Keratinocyte (primary cell): ENCODE measurements around the gene SKOR2. TPM values are rescaled to one million over a fixed set of nuclear protein-coding genes. Genes with fewer than 3 reads are reported as not detected.

ENCODE experiments used
- DNase-seq: peaks from one replicate; pipeline ENCODE4 v3.0.0-alpha.2; 2011; ENCODE audit warnings: low read depth, missing footprints, low spot score
- FAIRE-seq: peaks from 2 replicates; lab custom pipeline; 2011; peaks lifted over from hg19 to GRCh38; lab: Jason Lieb, UNC
- H2AFZ ChIP-seq: 2 replicates; pipeline ENCODE4 v1.6.0; 2012; ENCODE audit warnings: low read length, control low read depth, inconsistent platforms; ENCODE audit not compliant: control insufficient read depth
- H3K27ac ChIP-seq: 2 replicates; pipeline ENCODE4 v1.5.1; 2011; ENCODE audit warnings: low read length; ENCODE audit not compliant: control insufficient read depth, insufficient read depth
- H3K27me3 ChIP-seq: 3 replicates; pipeline ENCODE4 v1.6.0; 2011; ENCODE audit warnings: low read length; ENCODE audit not compliant: control insufficient read depth, insufficient read depth; ENCODE audit errors: extremely low read depth
- H3K36me3 ChIP-seq, 2 experiments: 2 replicates in 1 of 2; 3 replicates in 1 of 2; pipeline ENCODE4 v1.5.1; 2011; ENCODE audit warnings: low read length in 2 of 2, mild to moderate bottlenecking in 1 of 2; ENCODE audit not compliant: control insufficient read depth in 2 of 2, insufficient read depth in 2 of 2; ENCODE audit errors: extremely low read depth in 1 of 2
- H3K4me1 ChIP-seq: 3 replicates; pipeline ENCODE4 v1.5.1; 2011; ENCODE audit warnings: low read length; ENCODE audit not compliant: control insufficient read depth, insufficient read depth; ENCODE audit errors: extremely low read depth
- H3K4me2 ChIP-seq: 3 replicates; pipeline ENCODE4 v1.6.0; 2011; ENCODE audit warnings: low read depth, low read length; ENCODE audit not compliant: control insufficient read depth, insufficient read depth; ENCODE audit errors: extremely low read depth
- H3K4me3 ChIP-seq, 3 experiments: fragments of 200-600 bp in 1 of 3; sonication (generic) in 1 of 3; 2 replicates in 2 of 3; 3 replicates in 1 of 3; pipeline ENCODE4 v1.5.1; 2011 to 2016; ENCODE audit warnings: low read length in 3 of 3, mild to moderate bottlenecking in 3 of 3, control low read depth in 2 of 3, inconsistent platforms in 1 of 3, low read depth in 1 of 3, mixed read lengths in 1 of 3, mixed run types in 1 of 3, moderate library complexity in 1 of 3; ENCODE audit not compliant: control insufficient read depth in 2 of 3, insufficient read depth in 2 of 3; ENCODE audit errors: extremely low read depth in 1 of 3
- H3K79me2 ChIP-seq: 2 replicates; pipeline ENCODE4 v1.6.0; 2012; ENCODE audit warnings: low read length; ENCODE audit not compliant: control insufficient read depth, insufficient read depth
- H3K9ac ChIP-seq: 3 replicates; pipeline ENCODE4 v1.6.0; 2011; ENCODE audit warnings: low read length; ENCODE audit not compliant: control insufficient read depth, insufficient read depth; ENCODE audit errors: extremely low read depth
- H3K9me1 ChIP-seq: 3 replicates; pipeline ENCODE4 v1.6.0; 2011; ENCODE audit warnings: low read length; ENCODE audit not compliant: control insufficient read depth, insufficient read depth; ENCODE audit errors: extremely low read depth
- H3K9me3 ChIP-seq: 2 replicates; pipeline ENCODE4 v1.5.1; 2012; ENCODE audit warnings: low read depth, low read length; ENCODE audit not compliant: control insufficient read depth
- H4K20me1 ChIP-seq: 3 replicates; pipeline ENCODE4 v1.6.0; 2011; ENCODE audit warnings: low read length; ENCODE audit not compliant: control insufficient read depth, insufficient read depth; ENCODE audit errors: extremely low read depth
- EZH2 ChIP-seq: IDR thresholded peaks from one replicate; pipeline ENCODE4 v1.6.1; 2012; ENCODE audit warnings: inconsistent platforms, mild to moderate bottlenecking, low read length, moderate library complexity
- dilution Hi-C: fragments of 300-500 bp; cut with MboI; formaldehyde crosslinking; loops from one replicate; pipeline ENCODE4 v1.7.0; 2020; ENCODE audit warnings: low sequenced_read_pairs; ENCODE audit not compliant: extremely low pct_ligation_motif_present
- polyA plus RNA-seq, 5 experiments: library from polyadenylated mRNA; depleted of rRNA in 3 of 5; stranded (reverse) in 3 of 5; stranded (forward) in 1 of 5; unstranded in 1 of 5; fragments of >200 nt; gene quantifications; 1 replicate in 1 of 5; 2 replicates in 3 of 5; 3 replicates in 1 of 5; pipeline versions ENCODE4 v1.2.1 to v1.2.3, GENCODE V29; 2011 to 2012; ENCODE audit warnings: missing spikeins in 2 of 5, low read depth in 1 of 5, low replicate concordance in 1 of 5
- TF ChIP-seq, protein P1 (sequence below), 3 experiments: IDR thresholded peaks in 1 of 3; conservative IDR thresholded peaks in 1 of 3; optimal IDR thresholded peaks in 1 of 3; 2 replicates in 2 of 3; 3 replicates in 1 of 3; pipeline versions ENCODE3 to v1.5.1; 2011; ENCODE audit warnings: low read length in 3 of 3, mild to moderate bottlenecking in 3 of 3, moderate library complexity in 2 of 3, control low read depth in 1 of 3, inconsistent platforms in 1 of 3; ENCODE audit not compliant: insufficient read depth in 2 of 3; ENCODE audit errors: extremely low read depth in 1 of 3

Gene SKOR2
- polyA plus RNA-seq, 1 donor (not counting 4 experiments of a cell fraction or from before 2014, with no cell fraction given), result not detected

DNA sequence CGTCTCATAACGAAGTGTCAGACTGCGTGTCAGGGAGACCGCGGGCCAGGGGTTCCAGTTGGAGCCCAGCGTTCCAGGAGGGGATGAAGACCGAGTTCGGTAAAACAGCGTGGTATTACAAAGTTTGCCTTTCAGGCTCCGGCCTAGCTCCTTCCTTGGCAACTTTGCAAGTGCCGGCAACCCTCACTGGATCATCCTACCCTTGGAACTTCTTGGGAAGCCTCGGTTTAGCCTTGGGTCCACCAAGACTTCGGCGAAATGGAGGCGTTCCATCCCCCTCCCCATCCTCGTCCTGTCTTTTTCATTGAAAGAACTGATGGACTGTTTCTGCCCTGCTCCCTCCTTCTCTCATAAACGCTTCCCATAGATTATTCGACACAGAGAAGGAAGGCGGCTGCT lies 10.4 kb upstream of the SKOR2 start:
- TF ChIP-seq EZH2, result peak; percentile 56
- TF ChIP-seq, protein P1, sequence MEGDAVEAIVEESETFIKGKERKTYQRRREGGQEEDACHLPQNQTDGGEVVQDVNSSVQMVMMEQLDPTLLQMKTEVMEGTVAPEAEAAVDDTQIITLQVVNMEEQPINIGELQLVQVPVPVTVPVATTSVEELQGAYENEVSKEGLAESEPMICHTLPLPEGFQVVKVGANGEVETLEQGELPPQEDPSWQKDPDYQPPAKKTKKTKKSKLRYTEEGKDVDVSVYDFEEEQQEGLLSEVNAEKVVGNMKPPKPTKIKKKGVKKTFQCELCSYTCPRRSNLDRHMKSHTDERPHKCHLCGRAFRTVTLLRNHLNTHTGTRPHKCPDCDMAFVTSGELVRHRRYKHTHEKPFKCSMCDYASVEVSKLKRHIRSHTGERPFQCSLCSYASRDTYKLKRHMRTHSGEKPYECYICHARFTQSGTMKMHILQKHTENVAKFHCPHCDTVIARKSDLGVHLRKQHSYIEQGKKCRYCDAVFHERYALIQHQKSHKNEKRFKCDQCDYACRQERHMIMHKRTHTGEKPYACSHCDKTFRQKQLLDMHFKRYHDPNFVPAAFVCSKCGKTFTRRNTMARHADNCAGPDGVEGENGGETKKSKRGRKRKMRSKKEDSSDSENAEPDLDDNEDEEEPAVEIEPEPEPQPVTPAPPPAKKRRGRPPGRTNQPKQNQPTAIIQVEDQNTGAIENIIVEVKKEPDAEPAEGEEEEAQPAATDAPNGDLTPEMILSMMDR (optimal IDR thresholded peaks at IDR 0.05 in 1 of 3, IDR thresholded peaks at IDR 0.05 in 1 of 3, conservative IDR thresholded peaks at IDR 0.05 in 1 of 3; ENCODE audit: extremely low read depth in 1 of 3, insufficient read depth in 2 of 3, low read length in 3 of 3), result no peak
- Histone ChIP-seq H3K4me1 (no peaks in the 10 kb centered on the region), H3K27me3 (peaks cover 54% of the 10 kb centered on the region), H2AFZ (no peak overlapping the region), H3K79me2 (no peaks in the 10 kb centered on the region), H3K27ac (no peak overlapping the region), H3K9ac (no peak overlapping the region), H3K4me2 (no peak overlapping the region), H3K4me3 (no peak overlapping the region), H3K9me1 (no peaks in the 10 kb centered on the region), H3K36me3 (no peaks in the 10 kb centered on the region), H3K9me3 (no peaks in the 10 kb centered on the region), H4K20me1 (peaks cover 5% of the 10 kb centered on the region)
- dilution Hi-C loops, result no loop called here
- DNase-seq (no peak), FAIRE-seq (no peak)

DNA sequence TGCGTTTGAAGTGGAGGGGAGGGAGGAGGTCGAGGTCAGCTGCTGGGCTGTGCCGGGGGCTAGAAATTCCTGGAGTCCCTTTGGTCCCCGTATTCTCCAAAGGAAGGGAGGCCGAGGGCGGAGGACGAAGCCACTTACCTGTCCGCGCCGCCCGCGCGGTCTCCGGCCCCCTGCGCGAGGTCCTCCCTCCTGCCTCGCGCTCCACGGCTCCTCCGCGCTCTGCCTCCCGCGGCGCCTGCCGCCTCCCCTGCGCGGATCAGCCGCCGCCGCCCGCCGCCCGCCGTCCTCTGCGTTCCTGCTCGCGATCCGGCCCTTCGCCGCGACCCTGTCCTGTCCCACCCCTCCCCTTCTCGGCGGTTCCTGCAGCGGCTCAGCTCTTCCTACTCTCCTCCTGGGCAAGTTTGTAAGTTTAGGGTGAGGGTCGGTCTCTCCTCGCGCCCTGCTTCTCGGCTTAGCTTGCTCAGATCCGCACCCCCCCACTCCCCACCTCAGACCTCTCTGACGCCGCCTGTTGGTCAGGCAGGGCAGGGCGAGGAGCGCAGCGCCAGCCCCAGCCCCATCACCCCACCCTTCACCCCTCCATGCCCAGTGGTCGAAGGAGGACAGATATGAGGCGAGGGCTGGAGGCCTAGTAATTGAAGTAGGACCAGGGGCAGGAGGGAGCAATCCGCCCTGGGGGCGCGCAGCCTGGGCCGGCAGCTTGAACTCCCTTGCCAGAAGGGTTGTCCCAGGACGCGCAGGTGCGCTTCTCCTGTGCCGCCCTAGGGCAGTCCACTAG lies 9.7 kb upstream of the SKOR2 start:
- TF ChIP-seq EZH2, result no peak
- TF ChIP-seq, protein P1 (optimal IDR thresholded peaks at IDR 0.05 in 1 of 3, IDR thresholded peaks at IDR 0.05 in 1 of 3, conservative IDR thresholded peaks at IDR 0.05 in 1 of 3; ENCODE audit: extremely low read depth in 1 of 3, insufficient read depth in 2 of 3, low read length in 3 of 3), result no peak
- Histone ChIP-seq H4K20me1 (peaks cover 5% of the 10 kb centered on the region), H3K27me3 (peaks cover 54% of the 10 kb centered on the region), H3K36me3 (no peaks in the 10 kb centered on the region), H3K9me3 (no peaks in the 10 kb centered on the region), H2AFZ (no peak overlapping the region), H3K4me1 (no peaks in the 10 kb centered on the region), H3K9ac (no peak overlapping the region), H3K27ac (no peak overlapping the region), H3K9me1 (no peaks in the 10 kb centered on the region), H3K79me2 (no peaks in the 10 kb centered on the region), H3K4me3 (no peak overlapping the region), H3K4me2 (no peak overlapping the region)
- DNase-seq, result no peak
- no peak for FAIRE-seq
- dilution Hi-C loops, result no loop called here
